Neural crest cell (in vitro differentiated cells): Measurements from ENCODE around the gene RPA1. TPM values are rescaled to one million over a fixed set of nuclear protein-coding genes. Genes with fewer than 3 reads are reported as not detected.
A peak's percentile ranks its signal among the peaks of the same experiment; 100 is the strongest.

Source experiments
- DNase-seq: peaks from one replicate; pipeline ENCODE4 v3.0.0; 2021; ENCODE audit warnings: low read depth, mixed read lengths, low spot score
- H3K27ac Mint-ChIP-seq: one replicate; pipeline ENCODE4 v1.8.0; 2021; ENCODE audit warnings: mild to moderate bottlenecking, mixed read lengths; ENCODE audit not compliant: unreplicated experiment
- H3K27me3 Mint-ChIP-seq: 2 replicates; pipeline ENCODE4 v1.8.0; 2021; ENCODE audit warnings: low read depth, mild to moderate bottlenecking, mixed read lengths
- H3K36me3 Mint-ChIP-seq: 2 replicates; pipeline ENCODE4 v1.8.0; 2021; ENCODE audit warnings: low read depth, mild to moderate bottlenecking, mixed read lengths
- H3K4me1 Mint-ChIP-seq: 2 replicates; pipeline ENCODE4 v1.8.0; 2021; ENCODE audit warnings: mixed read lengths
- H3K4me3 Mint-ChIP-seq: one replicate; pipeline ENCODE4 v1.8.0; 2021; ENCODE audit warnings: mild to moderate bottlenecking, mixed read lengths
- H3K9me3 Mint-ChIP-seq: 2 replicates; pipeline ENCODE4 v1.8.0; 2021; ENCODE audit warnings: mixed read lengths
- total RNA-seq: library from RNA; stranded (reverse); gene quantifications from 2 replicates; pipeline ENCODE4 v1.2.1, GENCODE V29; 2021
- TF ChIP-seq, protein P1 (sequence below): fragments of 200-600 bp; sonication (generic); conservative IDR thresholded peaks from 2 replicates; pipeline ENCODE4 v1.5.0; 2021; ENCODE audit warnings: antibody characterized with exemption, mild to moderate bottlenecking

Gene RPA1
- total RNA-seq, 1 donor from 2014 or later = 215 TPM

GRCh38 chr17:1906662-1907101, 76.9 kb downstream of the RPA1 start:
- H3K4me3 Mint-ChIP-seq = no peak overlapping the region
- H3K36me3 Mint-ChIP-seq = no peaks in the 10 kb centered on the region
- no peaks in the 10 kb centered on the region for H3K9me3 Mint-ChIP-seq
- H3K27me3 Mint-ChIP-seq = peaks cover 68% of the 10 kb centered on the region
- no peak overlapping the region for H3K27ac Mint-ChIP-seq
- TF ChIP-seq, protein P1, sequence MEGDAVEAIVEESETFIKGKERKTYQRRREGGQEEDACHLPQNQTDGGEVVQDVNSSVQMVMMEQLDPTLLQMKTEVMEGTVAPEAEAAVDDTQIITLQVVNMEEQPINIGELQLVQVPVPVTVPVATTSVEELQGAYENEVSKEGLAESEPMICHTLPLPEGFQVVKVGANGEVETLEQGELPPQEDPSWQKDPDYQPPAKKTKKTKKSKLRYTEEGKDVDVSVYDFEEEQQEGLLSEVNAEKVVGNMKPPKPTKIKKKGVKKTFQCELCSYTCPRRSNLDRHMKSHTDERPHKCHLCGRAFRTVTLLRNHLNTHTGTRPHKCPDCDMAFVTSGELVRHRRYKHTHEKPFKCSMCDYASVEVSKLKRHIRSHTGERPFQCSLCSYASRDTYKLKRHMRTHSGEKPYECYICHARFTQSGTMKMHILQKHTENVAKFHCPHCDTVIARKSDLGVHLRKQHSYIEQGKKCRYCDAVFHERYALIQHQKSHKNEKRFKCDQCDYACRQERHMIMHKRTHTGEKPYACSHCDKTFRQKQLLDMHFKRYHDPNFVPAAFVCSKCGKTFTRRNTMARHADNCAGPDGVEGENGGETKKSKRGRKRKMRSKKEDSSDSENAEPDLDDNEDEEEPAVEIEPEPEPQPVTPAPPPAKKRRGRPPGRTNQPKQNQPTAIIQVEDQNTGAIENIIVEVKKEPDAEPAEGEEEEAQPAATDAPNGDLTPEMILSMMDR = no peak
- no peak for DNase-seq
- H3K4me1 Mint-ChIP-seq = peaks cover 30% of the 10 kb centered on the region

DNA sequence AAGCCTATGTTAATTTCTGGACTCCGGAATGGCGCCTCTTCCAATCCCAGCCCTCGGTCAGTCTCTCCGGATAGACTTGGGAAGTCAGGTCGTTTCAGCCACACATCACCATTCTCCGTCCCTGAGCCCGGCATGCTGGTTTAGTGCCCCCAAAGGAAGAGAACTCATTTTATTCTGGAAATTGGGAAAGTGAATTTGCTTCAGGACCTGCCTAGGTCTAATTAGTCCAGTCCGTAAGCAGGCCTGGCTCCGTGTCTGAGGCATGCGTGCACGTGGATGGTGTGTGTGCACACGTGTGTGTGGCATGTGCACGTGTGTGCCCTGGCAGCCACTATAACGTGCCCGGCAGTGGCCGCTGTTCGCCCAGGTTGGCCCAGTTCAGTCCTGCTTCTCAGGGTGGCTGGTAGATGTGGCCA, 77.4 kb downstream of the RPA1 start:
- DNase-seq = no peak
- H3K4me1 Mint-ChIP-seq = peaks cover 35% of the 10 kb centered on the region
- no peak overlapping the region for H3K4me3 Mint-ChIP-seq
- TF ChIP-seq, protein P1 = no peak
- no peak overlapping the region for H3K27ac Mint-ChIP-seq
- no peaks in the 10 kb centered on the region for H3K9me3 Mint-ChIP-seq
- H3K27me3 Mint-ChIP-seq = peaks cover 74% of the 10 kb centered on the region
- H3K36me3 Mint-ChIP-seq = no peaks in the 10 kb centered on the region

DNA sequence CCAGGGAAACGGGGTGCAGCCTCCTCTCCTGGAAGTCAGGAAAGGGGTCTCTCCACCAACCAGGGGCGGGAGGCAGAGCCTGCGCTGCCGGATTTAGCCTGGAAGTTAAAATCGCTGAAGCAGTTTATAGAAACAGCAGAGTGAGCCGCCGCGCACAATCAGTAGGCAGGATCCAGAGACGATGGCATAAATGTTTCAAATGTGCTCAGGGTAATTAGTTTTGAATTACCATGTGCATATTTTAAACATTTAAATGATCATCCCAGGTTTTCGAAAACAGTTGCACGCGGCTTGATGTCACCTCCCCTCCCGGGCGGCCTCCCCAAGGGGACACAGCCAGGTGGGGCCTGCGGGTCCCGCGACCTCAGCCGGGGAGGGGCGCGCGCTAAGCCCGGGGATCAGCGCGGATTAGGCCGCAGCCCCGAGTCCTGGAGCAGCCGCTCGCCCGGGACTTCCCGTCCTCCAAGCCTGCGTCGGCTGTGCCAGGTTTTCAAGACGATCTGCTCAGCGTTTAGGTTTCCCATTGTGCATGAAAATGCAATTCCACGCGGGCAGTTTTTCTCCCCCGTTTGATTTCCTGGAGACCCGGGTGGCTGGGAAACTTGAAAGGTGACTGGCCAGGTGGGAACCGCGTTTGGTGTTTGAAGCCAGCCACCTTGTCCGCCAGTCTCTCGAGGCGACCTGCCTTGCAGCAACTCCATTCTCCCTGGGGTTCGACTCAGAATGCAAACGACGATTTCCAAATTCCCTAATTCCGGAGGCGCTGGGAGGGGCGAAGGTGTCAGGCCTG, 78.3 kb downstream of the RPA1 start:
- TF ChIP-seq, protein P1 = no peak
- H3K4me3 Mint-ChIP-seq = peak overlapping the region; percentile 74
- H3K9me3 Mint-ChIP-seq = no peaks in the 10 kb centered on the region
- H3K27ac Mint-ChIP-seq = no peak overlapping the region
- peak; percentile 28 for DNase-seq
- H3K27me3 Mint-ChIP-seq = peaks cover 81% of the 10 kb centered on the region
- H3K4me1 Mint-ChIP-seq = peaks cover 35% of the 10 kb centered on the region
- no peaks in the 10 kb centered on the region for H3K36me3 Mint-ChIP-seq

DNA sequence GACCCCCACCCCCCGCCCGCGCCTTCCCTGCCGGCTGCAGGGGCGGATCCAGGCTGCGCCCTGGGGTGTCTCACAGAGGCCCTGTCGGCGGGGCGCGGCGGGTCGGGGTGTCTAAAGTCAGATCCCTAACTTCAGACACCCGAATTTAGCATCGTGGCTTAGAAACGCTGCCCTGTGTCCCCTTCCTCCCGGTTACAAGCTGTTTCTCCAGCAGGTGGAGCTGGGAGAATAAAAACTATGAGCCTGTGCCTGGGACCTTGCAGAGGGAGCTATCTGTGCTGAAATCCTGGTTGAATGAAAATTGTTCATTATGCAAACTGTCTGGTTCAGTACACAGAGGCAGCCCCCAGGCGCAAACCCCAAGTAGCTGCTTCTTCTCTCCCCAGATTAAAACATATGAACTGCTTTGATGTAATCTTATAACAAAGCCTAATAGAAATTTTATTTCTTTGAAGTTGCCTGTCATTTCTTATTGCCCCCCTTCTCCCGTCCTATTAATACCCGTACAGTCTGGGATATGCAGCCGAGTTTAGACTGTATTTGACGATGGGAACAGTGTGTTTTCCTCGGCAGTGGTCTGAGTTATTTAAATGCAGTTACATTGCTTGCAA, 79.0 kb downstream of the RPA1 start:
- no peak overlapping the region for H3K27ac Mint-ChIP-seq
- H3K27me3 Mint-ChIP-seq = peaks cover 81% of the 10 kb centered on the region
- no peaks in the 10 kb centered on the region for H3K36me3 Mint-ChIP-seq
- H3K9me3 Mint-ChIP-seq = no peaks in the 10 kb centered on the region
- H3K4me1 Mint-ChIP-seq = peaks cover 35% of the 10 kb centered on the region
- TF ChIP-seq, protein P1 = peak; percentile 83
- DNase-seq = peak; percentile 65
- H3K4me3 Mint-ChIP-seq = peak overlapping the region; percentile 75

DNA sequence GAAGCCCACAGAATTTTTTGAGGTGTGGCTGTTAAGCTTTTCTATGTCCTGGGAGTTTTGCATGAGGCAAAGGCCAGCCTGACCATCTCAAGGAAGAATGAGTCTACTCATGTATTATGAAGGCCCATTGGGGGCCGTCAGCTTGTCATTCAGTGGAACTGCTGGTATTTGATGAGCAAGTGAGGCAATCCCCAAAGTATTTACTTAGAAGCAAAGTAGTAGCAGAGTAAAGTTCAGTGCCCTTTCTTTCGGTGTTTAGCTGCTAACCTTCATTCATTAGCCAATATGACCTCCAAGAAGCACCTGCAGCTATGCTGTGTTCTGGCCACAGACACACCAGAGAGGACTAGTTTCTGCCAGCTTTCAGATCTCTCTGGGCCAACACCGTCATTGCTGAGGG, 80.2 kb downstream of the RPA1 start:
- no peaks in the 10 kb centered on the region for H3K36me3 Mint-ChIP-seq
- peaks cover 35% of the 10 kb centered on the region for H3K4me1 Mint-ChIP-seq
- no peak for DNase-seq
- H3K9me3 Mint-ChIP-seq = no peaks in the 10 kb centered on the region
- no peak overlapping the region for H3K27ac Mint-ChIP-seq
- TF ChIP-seq, protein P1 = no peak
- peaks cover 72% of the 10 kb centered on the region for H3K27me3 Mint-ChIP-seq
- no peak overlapping the region for H3K4me3 Mint-ChIP-seq
